Stimulated activated CD8-positive, alpha-beta memory T cell treated with anti-CD3 and anti-CD28 coated beads, Interleukin-2, amount 100 ng/mL, for 1 hour (primary cell): ENCODE data around the gene ZMYND12.

Experiments
- DNase-seq, 2 donors: peaks; one replicate each; pipeline ENCODE4 v3.0.0-alpha.2; 2020; ENCODE audit warnings: low read depth in 2 of 2

Gene ZMYND12

DNA sequence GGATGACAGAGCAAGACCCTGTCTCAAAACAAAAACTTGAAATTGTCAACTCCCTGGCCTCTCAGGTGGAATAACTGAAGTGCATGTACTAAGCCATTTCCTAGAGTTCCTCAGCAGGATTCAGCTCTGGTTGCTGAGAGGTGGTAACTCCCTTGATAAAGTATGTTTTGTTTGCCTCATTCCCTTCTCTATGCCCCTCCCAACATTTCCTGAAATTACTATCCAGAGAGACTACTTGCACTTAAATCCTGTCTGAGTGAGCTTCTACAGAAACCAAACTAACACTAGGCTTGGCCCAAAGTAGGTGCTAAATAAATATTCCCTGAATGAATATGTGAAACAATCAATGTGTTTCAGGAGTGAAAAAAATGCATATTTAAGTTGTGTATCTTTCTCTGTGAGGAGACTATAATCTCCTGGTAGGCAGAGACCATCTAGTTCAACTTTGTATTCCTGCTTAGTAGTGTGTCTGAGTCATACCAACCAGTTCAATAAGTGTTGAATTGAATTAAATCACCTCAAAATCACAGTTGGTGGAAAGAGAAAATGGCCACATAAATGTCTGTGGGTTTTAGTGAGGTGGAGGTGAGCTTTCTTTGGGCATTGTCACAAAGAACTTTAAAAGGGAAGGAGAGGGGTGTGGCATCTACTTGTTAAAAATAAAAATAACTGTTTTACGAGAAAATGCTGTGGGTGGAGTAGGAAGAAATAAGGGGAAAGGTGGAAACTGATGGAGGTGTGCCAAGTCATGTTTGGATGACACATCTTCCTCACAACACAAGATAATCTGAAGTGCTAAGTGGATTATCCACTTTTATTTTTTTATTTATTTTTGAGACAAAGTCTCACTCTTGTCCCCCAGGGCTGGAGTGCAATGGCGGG, 62.6 kb downstream of the ZMYND12 start:
- no peak for DNase-seq

DNA sequence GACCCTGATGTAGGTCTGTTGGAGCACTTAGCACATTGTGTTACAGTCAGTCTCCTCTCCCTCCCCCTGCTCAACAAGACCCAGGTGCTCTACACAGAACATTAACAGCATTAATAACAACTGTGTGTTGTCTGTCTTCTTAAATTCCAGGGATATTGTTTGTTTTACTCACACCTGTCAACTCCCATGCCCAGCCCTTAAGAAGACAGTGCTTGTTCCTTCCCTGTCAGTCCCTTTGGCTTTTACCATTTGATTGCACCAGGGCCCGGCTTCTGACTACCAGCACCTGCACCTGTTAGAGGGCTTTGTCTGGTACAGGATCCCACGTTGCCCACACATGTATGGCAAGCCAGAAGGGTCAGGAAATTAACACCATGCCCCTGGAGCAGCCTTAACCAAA, 63.6 kb downstream of the ZMYND12 start:
- no peak for DNase-seq

GRCh38 chr1:42386051-42386450, 69.8 kb downstream of the ZMYND12 start:
- DNase-seq: no peak

GRCh38 chr1:42385283-42385682, 70.5 kb downstream of the ZMYND12 start:
- DNase-seq: no peak

DNA sequence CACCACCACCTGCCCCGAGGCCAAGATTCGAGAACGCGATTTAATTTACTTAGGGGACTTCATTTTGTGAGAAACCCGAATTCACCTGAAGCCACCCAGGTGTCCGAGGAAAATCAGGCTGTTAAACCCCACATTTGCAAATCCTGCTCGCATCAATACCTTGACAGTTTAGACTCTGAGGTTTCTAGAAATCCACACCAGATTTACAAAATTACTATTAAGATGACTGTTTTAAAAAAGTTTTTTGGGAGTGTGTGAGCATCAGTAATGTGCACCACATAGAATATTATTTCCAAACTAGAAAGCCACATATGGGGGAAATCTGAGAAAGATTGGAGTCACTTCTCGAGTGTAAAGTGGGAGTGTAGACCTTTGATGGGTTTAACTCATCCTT, 74.5 kb downstream of the ZMYND12 start:
- DNase-seq: no peak

- no peak for DNase-seq
Observed at GRCh38 chr1:42380586-42381279, 75.1 kb downstream of the ZMYND12 start, which contains the start of gene RIMKLA. TSS of gene RIMKLA (plus strand) at chr1:42380792. CDS start at chr1:42380935, 143 bp downstream.
